ENCODE data around the gene MTTP. TPM values are rescaled to one million over a fixed set of nuclear protein-coding genes. Genes with fewer than 3 reads are reported as not detected.

The MTTP gene
- total RNA-seq, 1 donor from 2014 or later: not detected

DNA sequence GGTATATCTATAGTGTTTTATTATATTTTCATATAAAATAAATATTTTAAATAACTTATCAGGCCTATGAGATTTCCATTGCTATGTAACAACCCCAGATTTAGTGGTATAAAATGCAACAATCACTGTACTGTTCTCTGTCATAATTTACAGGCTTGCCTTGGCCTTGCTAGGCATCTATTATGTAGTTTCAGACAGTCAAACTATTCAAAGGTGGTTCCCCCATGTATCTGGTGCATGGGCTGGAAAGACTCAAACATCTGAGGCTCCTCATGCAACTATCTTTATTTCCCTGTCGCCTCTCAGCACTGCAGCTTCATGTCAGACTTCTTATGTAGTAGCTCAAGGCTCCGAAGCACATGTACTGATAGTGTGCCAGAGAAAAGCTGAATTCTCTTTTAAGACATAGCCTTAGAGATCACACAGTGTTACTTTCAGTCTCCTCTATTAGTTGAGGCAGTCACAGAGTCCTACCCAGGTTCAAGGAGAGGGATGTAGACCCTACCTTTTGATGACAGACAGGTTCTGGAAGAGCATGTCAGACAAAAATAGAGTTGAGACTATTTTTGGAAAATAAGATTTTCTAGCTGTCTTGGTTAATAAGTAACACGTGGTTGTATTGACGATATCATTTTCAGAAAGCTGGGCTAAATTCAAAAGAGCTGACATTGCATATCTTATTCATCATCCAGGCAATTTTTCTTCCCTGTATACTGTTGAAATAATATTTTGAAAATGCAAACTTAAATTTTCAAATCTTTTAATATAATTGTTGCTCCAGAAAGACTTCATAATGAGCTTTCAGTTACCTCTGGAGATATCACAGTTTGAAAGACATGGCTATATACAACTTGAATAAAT lies 19.4 kb downstream of the MTTP start:
- no peak for DNase-seq

GRCh38 chr4:99594818-99595217 lies 20.2 kb downstream of the MTTP start:
- no peak for DNase-seq

GRCh38 chr4:99606716-99607115 lies 32.1 kb downstream of the MTTP start:
- no peak for DNase-seq

DNA sequence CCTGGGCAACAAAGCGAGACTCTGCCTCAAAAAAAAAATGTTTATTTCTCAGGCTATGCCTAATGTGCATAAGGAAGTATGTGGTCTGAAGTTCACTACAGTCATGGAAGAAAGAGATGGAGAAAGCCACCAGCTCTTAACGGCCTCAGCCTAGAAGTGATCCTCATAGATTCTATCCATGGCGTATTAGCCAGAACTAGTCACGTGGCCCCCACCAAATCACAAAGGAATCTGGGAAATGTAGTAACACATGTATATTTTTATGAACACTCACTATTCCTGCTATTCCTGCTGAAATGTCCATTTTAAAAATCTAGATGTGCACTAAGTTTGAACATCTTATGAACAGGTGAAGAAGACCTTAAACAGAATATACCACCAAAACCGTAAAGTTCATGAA lies 33.8 kb downstream of the MTTP start:
- DNase-seq: no peak

- no peak for DNase-seq
Observed at GRCh38 chr4:99610605-99611175, 36.1 kb downstream of the MTTP start.

DNA sequence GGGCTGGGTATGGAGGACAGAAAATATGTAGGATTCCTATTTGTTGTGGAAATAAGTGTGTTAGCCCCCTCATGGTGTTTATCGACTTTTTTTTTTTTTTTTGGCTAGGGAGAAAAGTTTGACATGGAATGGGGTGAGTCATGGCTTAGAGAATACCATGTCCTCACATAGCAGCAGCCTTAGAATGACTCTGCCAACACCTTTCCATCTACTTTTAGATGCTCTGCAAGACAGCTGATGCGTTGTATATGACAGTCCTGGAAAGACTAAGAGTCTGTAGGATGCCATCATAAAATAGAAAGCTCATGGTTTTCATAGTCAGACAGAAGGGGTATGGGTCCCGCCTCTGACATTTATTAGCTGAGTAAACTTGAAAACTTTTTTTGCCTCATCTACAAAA lies 37.7 kb downstream of the MTTP start:
- DNase-seq: no peak

DNA sequence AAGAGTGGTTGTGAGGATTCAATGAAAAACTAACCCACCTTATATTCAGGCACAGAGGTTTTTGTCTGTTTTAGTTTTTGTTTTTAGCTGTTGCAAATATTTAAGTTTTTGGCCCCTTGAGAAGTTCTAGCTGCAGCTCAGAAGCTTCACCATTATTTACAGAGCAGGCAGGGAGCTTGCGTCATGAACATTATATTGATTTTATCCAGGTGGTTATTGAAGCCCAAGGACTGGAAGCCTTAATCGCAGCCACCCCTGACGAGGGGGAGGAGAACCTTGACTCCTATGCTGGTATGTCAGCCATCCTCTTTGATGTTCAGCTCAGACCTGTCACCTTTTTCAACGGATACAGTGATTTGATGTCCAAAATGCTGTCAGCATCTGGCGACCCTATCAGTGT lies 38.1 kb downstream of the MTTP start:
- DNase-seq: no peak

DNA sequence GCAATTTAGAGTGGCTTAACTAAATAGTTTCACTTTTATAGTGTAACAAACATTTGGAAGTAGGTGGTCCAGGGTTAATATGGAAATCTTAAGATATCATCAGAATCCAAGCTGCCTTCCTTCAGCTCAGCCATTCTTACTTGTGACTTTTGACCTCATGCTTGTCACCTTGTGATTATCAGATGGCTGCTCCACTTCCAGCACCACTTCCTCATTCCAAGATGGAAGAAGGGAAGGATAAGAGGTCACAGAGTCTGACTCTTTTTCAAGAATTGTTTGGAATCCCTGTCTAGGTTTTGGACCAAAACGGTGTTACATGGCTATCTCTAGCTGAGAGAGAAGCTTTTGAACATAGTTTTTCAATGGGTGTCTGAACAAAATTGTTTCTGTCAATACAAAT lies 39.9 kb downstream of the MTTP start:
- no peak for DNase-seq

GRCh38 chr4:99615170-99615820 lies 40.7 kb downstream of the MTTP start:
- no peak for DNase-seq

DNA sequence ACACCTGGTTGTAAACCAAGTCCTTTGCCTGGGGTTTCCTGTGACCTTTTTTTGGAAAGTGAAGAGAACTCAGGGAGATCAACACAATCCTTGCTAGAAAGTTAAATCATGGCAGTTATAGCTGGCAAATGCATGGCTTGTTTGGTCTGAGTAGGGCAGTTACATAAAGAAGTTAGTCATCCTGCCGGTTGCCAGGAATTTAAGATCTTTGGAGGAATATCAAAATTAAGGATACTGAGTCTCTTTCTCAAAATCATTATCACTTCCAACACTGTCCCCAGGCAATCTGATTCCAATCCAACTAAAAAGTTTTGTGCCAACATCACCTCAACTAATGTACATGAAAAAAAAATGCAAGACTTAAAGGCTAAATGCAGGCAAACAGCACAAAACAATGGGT lies 42.8 kb downstream of the MTTP start:
- no peak for DNase-seq

DNA sequence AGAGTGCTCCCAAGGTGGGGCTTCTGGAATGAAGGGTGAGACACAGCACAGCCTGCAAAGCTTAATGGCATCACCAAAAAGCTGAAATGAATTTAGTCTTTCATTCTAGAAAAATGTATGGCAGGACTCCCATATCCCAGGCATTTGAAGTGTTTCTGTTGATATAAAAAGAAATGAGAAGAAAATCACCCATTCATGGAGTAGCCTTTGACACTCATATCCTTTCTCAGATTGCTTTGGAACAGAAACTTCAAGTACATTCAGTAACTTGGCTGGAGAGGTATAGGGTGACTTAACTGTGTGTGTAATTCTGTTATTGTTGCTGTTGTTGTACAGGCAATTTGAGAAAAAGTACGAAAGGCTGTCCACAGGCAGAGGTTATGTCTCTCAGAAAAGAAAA lies 47.7 kb downstream of the MTTP start:
- DNase-seq: no peak

- no peak for DNase-seq
Observed at GRCh38 chr4:99624141-99624719, 49.6 kb downstream of the MTTP start.

- DNase-seq: no peak
Observed at GRCh38 chr4:99625369-99625768, 50.7 kb downstream of the MTTP start.

DNA sequence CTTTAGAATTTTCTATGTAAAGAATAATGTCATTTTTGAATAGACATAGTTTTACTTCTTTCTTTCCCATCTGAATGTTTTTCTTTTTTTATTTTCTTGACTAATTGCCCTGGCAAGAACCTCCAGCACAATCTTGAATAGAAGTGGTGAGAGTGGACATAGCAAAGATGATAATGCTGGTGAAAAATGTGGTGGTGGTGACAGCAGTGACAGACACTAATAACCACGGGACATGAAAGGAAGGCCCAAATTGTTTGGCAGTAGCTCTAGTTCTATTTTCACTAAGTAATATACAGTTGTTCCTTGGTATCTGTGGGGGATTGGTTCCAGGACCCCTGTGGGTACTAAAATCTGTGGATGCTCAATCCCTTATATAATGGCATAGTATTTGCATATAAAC lies 53.4 kb downstream of the MTTP start:
- DNase-seq: no peak

DNA sequence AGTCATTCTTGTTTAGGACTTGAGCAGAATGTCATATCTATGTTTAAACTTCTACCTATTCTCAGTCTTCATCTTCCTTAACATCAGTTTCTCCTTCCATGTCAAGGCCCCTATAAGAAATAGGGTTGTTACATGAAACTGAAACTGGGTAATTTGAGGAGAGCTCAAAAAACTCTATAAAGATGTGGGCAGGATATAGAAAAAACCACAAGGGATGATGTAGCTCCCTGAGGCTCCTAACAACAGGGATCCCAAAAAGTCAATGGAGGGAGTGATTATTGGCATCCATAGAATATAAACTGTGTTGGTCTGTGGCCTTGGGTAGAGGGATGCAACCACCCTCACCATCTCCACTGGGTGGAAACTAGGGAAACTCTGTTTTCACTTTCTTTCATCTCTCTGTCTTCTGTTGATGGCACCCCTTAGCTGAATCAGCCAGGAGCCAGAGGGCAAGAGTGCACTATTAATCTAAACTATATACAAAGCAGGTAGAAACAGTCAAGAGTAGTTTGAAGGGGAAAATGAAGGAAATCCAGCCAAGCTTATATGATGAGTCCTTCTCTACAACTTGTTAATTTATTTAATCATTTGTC lies 55.4 kb downstream of the MTTP start:
- no peak for DNase-seq

- no peak for DNase-seq
Observed at GRCh38 chr4:99630857-99631360, 56.3 kb downstream of the MTTP start.

DNA sequence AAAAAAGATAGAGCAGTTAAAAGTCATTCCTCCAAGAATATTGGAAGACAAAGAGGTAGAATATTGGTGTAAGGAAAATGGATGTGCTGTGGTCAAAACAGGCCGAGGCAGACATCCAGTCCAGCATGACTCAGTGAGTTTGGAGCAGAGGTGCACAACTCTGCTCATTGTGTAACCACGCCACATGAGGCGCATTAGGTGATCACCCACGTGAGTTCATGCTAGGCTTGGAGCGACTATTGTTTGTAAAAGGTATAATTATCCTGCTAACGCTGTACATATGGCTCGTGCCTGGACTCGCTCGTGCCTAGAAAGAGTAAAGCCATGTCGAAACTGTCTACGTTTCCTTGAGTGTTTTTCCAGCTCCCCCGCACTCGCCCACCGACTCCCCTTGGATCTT lies 59.1 kb downstream of the MTTP start:
- no peak for DNase-seq

GRCh38 chr4:99634742-99635360 lies 60.2 kb downstream of the MTTP start:
- DNase-seq: no peak

- no peak for DNase-seq
Observed at GRCh38 chr4:99635601-99636000, 61.0 kb downstream of the MTTP start.

DNA sequence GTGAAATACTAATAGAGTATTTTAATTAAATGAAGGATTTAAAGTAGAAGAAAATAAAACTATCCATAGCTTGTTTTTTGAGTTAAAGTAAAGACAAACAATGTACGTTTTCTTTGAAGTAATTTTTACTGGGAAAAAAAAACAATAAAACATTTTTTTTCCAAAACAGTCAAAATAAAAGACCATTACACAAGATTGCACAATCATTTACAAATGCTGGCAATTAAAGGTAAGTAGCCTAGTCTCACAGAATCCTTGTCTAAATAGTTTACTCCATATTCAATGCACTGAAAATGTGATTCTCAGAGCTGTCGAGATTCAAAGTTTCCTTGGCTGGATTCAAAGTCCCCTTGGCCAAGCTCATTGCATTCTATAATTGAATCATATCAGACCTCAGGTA lies 61.8 kb downstream of the MTTP start:
- DNase-seq: no peak

DNA sequence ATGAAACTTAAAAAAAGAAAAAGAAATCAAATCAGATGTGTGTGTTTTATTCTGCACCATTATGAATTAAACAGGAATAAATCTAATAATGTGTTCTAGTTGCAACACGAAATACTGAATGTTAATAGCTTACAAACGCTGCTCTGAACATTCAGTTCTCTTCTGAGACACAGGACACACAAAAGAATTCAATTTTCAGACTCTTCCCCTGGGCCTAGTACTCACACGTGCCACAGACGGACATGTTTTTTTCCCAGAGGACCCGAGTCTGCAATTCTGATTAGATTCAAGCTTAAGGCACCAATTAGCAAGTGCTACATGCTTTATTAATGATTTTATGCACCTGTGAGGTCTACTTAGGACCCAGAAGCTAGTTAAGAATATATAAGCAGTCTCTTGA lies 62.5 kb downstream of the MTTP start:
- no peak for DNase-seq

- peak; percentile 20 for DNase-seq
Observed at GRCh38 chr4:99640676-99641075, 66.1 kb downstream of the MTTP start.

All from dermis blood vessel endothelial cell (primary cell).